GM18907 (cell line): ENCODE measurements around the gene PABPN1L.
"Not testable (repeated sequence)": the region's sequence is repeated elsewhere in the genome, so short reads cannot be mapped to it uniquely, and the experiment has no call there.

ENCODE experiments used
- ATAC-seq: cut with Tn5 transposase; IDR thresholded peaks from one replicate; pipeline ENCODE4 v1.9.1; 2021; ENCODE audit warnings: mild to moderate bottlenecking, moderate library complexity; ENCODE audit not compliant: unreplicated experiment

PABPN1L gene

DNA sequence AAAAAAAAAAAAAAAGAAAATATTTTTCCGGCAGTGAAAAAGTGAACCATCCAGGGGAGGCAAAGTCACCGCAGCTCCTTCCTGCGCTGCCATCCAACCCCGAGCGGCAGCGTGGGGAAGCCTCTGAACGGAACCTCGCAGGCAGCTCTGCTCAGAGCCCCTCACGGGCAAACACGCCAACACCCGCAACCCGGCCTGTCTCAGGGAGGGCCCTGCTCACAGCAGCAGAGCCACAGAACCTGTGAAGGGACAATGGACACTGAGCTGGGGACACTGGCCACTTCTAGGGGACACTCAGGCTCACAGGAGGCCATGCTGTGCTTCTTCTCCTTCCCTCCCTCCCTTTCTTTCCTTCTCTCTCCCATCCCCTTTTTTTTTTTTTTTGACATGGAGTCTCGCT lies 33.4 kb downstream of the PABPN1L start:
- ATAC-seq, result no peak

DNA sequence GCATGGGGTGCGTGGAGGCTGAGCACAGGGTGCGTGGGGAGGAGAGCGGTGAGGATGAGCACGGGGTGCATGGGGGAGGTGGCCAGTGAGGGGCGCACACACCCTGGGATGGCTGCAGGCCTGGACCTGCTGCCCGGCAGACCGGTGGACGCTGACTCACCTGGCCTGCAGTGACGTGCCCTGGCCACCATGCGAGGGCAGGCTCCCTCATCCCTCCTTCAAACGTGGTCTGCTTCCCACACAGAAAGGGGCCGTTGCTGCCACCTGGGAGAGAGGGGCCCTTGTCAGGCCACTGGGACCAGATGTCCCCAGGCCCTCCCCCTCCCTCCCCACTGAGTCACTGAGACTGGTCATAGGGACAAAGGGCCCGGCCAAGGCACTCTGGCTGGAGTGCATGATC lies 34.6 kb downstream of the PABPN1L start:
- no peak for ATAC-seq

DNA sequence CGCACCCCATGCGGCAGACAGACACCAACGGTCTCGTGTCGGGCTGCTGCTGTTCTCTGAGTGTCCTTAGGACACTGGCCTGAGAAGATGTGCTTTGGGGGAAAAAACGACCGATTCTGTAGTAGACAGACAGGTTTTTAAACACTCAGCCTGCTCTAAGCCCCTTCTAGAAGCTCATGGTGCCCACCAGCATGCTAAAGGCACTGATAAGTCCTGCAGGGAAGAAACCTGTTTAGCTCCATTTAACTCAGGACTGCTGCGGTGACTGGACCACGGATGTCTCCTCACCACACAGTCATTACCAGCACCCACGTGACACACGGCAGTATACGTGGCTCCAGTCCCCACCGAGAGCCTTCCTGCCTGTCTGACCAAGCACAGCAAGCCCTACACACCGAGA lies 35.7 kb downstream of the PABPN1L start:
- no peak for ATAC-seq

DNA sequence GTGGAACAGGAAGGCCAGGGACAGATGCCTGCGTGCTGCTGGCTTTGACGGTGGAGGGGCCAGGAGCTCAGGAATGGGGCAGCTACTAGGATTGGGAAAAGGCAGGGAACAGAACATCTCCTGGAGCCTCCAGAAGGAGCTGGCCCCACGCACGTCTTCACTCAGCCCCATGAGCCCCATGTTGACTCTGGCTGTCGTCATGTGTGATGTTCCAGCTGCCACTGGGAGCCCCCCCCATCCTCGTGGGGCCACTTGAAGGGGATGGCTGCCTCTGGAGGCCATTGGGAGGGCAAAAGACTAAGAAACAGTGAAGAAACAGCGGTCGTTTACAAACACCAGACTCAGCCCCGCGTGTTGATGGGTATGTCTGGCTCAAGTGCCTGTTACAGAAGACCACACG lies 36.2 kb downstream of the PABPN1L start:
- no peak for ATAC-seq

GRCh38 chr16:88828711-88829110 lies 37.7 kb downstream of the PABPN1L start:
- no peak for ATAC-seq

GRCh38 chr16:88827727-88828126 lies 38.7 kb downstream of the PABPN1L start:
- ATAC-seq, result no peak

GRCh38 chr16:88826070-88826840 lies 40.2 kb downstream of the PABPN1L start:
- no peak for ATAC-seq

GRCh38 chr16:88825146-88825545 lies 41.3 kb downstream of the PABPN1L start:
- no peak for ATAC-seq

GRCh38 chr16:88824256-88825077 lies 42.0 kb downstream of the PABPN1L start:
- ATAC-seq, result no peak

DNA sequence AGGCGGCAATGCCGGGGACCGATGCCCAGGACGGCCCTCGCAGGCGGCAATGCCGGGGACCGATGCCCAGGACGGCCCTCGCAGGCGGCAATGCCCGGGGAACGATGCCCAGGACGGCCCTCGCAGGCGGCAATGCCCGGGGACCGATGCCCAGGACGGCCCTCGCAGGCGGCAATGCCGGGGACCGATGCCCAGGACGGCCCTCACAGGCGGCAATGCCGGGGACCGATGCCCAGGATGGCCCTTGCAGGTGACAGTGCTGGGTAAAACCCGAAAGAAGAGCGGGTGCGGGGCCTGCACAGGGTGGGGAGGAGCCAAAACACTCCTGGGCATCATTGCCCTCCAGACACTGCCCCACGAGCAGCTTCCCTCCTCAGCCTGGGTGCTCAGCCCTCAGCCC lies 42.8 kb downstream of the PABPN1L start:
- ATAC-seq, result not testable (repeated sequence)

DNA sequence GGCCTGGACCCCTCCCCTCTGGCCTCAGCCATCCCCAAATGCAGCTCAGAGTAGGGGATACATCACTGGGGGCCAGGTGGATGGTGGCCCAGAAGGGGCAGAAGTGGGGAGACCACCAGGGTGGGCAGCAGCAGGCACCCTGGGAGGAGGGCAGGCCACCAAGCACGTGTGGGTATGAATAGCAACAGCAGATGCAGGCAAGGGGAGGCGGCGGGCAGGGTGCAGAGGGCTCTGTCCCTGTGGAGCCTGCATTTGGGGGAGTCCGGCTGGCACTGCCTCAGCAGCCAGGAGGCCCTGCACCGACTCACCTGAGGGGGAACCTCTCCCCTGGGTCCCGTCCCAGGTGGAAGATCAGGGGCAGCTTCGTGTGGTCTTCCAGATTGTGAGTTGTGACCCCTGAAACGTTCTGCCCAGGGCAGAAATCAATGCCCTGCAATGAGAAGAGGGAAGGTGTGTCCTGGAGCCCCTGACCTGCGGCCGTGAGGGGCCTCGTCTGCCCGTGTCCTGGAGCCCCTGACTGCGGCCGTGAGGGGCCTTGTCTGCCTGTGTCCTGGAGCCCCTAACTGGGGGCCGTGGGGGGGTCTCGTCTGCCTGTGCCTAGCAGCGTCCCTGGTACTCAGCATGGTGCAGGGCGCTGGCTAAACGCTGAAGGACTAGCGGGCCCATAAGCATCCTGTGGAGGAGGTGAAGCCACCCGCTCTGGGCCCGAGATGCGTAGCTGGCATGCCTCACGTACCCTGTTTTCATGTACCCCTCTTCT lies 44.0 kb downstream of the PABPN1L start:
- no peak for ATAC-seq

DNA sequence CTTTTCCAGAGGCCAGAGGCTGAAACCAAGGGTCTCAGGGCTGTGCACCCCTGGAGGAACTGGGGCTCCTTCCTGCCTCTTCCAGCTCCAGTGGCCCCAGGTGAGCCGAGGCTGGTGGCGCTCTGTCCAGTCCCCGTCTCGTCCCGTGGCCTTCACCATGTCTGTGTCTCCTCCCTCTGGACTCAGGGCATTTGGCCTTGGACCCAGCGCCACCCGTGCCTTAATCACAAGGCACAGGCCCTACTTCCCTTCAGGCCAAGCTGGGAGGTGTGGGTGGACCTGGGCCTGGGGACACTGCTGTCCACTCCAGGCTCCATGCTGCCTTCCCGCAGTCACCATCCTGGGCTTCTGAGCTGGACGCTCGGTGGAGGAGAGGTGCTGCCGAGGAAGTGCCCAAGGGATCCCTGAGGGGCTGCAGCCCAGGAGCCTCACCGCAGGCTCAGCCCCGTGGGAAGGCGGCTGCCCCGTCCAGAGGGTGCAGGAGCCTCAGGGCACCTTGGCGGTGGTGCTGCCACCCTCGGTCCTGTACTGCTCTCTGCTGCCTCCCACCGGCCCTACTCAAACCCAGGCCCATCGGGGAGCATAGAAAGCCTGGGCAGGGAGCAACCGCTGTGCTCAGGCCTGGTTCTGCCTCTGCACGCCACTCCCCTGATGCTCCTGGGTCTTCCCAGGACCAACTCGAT lies 45.2 kb downstream of the PABPN1L start:
- no peak for ATAC-seq

DNA sequence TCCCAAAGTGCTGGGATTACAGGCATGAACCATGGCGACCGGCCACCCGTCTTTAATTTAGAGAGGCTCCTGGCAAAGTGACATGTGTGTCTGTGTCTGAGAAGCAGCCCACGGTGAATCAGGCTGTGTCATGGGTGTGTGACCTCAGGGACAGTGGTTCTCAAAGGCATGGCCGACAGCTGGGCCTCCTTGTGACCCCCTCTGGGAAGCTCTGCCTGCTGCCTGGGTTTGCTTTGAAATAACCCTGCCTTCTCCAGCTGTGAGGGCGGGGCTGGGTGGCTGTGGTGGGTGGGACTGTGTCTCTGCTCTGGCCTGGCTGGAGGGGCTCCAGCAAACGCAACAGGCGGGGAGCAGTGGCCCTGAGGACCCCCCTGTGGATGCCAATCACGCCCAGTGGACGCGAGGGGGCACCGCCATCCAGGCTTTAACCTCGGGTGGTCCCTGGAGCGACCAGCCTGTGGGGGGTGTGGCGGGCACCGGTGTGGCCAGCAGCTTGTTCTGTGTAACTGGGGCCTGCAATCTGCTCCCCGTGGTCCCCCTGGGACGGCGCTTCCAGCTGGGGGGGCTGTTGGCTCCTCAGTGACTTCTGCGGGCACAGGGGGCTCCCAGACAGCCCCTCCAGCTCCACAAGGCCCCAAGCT lies 46.0 kb downstream of the PABPN1L start:
- ATAC-seq, result no peak

DNA sequence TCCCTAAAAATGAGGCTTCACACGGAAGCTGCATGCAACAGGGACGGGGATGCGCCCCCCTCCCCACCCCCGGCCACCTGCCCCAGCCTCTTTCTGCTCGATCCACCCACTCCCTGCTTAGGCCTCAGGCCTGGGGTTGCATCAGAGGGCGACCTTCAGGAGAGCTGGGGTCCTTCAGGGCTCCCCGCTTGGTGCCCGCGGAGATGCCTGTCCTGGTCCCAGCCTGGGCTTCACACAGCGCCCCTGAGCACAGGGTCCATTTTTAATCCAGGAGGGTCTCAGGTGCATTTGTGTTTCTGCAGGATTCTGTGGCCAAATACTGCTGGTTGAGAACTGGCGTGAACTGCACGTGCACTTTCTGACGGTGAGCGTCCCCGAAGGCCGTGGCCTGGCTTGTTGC lies 47.3 kb downstream of the PABPN1L start:
- no peak for ATAC-seq

DNA sequence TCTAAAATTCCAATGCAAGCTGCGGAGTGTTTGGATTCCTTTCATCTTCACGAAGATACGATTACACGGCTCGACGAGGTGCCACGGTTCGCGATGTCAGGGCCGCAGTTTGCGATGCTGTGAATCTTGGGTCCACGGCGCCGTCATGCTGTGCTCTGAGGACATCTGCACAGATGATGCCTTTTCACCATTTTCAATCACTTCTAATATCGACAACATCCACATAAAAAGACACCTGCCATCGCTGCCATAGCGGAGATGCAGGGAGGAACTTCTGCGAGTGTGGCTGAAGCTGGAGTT lies 47.9 kb downstream of the PABPN1L start:
- ATAC-seq, result no peak

DNA sequence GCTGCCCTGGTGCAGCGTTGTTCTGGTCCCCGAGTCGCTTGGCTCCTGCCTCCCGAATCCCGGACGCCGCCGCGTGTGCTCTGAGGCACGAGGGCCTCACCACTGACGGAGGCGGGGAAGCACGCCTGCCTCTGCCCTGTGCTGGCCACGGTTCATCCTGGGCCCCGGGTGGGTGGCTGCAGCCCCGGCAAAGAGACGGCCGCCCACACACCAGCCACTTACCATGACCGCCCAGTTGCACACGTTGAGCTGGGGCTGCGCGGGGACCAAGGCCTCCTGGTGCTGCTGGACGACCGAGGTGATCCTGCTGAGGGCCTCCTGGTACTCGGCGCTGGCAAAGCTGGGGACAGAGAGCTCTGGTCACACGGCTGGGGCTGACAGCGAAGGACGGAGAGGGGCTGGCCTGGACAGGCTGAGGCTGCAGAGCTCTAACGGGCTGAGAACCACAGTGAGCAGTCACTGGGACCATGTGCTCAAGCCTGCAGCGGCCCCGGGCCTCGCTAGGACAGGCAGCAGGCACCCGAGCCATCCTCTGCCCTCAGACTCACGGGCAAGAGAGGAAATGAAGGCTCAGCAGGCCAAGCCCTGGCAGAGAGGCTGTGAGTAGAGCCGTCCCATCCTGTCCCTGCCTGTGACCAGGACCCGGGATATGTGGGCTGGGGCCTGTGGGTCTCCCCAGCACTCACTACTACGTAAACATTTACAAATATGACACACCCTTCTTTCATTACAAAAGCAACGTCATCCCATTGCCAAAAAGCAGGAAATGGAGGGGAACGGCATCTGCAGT lies 48.5 kb downstream of the PABPN1L start:
- ATAC-seq, result no peak

- no peak for ATAC-seq
These were observed 49.5 kb downstream of the PABPN1L start for GRCh38 chr16:88816736-88817535.

DNA sequence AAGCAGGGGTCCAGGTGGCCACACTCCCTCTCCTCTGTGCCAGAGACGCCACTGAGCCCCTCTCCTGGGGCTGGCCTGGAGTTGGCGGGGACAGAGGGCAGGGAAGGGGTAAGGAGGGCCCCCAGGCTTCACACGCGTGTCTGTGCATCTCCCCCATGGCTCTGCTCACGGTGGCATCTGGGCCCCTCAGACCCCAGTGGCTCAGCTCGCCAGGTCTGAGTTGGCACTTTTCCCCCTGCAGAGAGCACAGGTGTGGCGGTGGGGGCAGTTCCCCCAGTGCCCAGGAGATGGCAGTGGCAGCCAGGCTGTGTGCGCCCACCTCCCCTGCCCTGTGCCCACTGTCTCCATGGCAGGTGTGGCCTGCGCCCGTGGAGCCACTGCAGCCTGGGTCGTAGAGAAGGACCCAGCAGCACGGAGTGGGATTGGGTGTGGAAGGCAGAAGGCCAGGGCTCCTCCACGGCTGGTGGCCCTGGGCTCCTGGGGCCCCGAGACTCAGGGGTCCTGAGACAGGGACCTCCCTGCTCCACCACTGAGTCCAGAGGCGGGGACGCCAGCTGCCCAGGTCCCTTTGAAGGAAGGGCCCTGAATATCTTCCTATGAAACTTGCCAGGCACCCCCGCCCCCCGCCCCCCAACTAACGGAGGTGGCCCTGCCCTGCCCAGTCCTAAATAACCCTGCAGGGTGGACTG lies 50.4 kb downstream of the PABPN1L start:
- ATAC-seq, result no peak

DNA sequence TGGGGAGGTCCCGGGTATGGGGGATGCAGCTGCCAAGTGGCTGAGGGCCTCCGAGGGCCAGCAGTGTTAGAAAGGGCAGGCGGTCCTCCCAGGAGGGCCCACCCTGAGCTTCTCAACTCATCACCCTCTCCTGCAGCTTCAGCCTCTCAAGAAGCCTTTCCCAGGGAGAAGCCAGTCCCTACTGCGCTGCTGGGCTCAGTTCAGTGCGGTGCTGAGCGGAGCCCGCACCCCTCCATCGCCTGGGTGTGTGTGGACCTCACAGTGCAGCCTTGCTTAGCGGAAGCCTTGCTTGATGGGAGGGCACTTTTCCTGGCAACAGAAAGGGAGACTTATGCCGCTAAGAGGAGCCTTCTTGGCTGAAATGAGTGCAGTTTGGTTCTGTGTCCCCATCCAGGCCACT lies 51.2 kb downstream of the PABPN1L start:
- no peak for ATAC-seq
